GM12801 (cell line): ENCODE results near the gene PNPT1.

Experiments
- CTCF ChIP-seq: IDR thresholded peaks from one replicate; pipeline ENCODE4 v1.5.1; 2011; ENCODE audit warnings: control low read depth; ENCODE audit not compliant: insufficient read length; ENCODE audit errors: extremely low read depth

Gene PNPT1

GRCh38 chr2:55611997-55612396, 81.6 kb downstream of the PNPT1 start:
- TF ChIP-seq CTCF, result no peak

- TF ChIP-seq CTCF, result no peak
These were observed 82.5 kb downstream of the PNPT1 start for GRCh38 chr2:55610954-55611743.

- TF ChIP-seq CTCF, result no peak
These were observed 83.6 kb downstream of the PNPT1 start for GRCh38 chr2:55609938-55610578.

- TF ChIP-seq CTCF, result no peak
These were observed 84.3 kb downstream of the PNPT1 start for GRCh38 chr2:55609193-55609794.

- no peak for TF ChIP-seq CTCF
These were observed 85.9 kb downstream of the PNPT1 start for GRCh38 chr2:55607717-55608116.

- TF ChIP-seq CTCF, result no peak
These were observed 89.5 kb downstream of the PNPT1 start for GRCh38 chr2:55604027-55604565.

- TF ChIP-seq CTCF, result no peak
These were observed 91.8 kb downstream of the PNPT1 start for GRCh38 chr2:55601849-55602248.
